Central memory CD8-positive, alpha-beta T cell (primary cell): ENCODE data around the gene KRT84.
"Not testable (repeated sequence)": the region's sequence is repeated elsewhere in the genome, so short reads cannot be mapped to it uniquely, and the experiment has no call there.

Source experiments
- ATAC-seq: fragments of 150-1000 bp; cut with Tn5 transposase; replicated peaks from 2 replicates; pipeline ENCODE4 v1.10.0; 2022; ENCODE audit warnings: mild to moderate bottlenecking, moderate FRiP score, moderate number of reproducible peaks; ENCODE audit not compliant: poor library complexity, severe bottlenecking; ENCODE audit errors: extremely low read depth
- DNase-seq, 2 donors: peaks; one replicate each; pipeline ENCODE4 v3.0.0; 2021; ENCODE audit warnings: low spot score in 2 of 2
- H3K27ac Mint-ChIP-seq: one replicate; pipeline ENCODE4 v1.8.0; 2022; ENCODE audit warnings: low read depth, mild to moderate bottlenecking, moderate library complexity, mixed read lengths
- H3K27me3 Mint-ChIP-seq: one replicate; pipeline ENCODE4 v1.8.0; 2022; ENCODE audit warnings: mixed read lengths
- H3K36me3 Mint-ChIP-seq: one replicate; pipeline ENCODE4 v1.8.0; 2022; ENCODE audit warnings: mild to moderate bottlenecking, moderate library complexity, mixed read lengths; ENCODE audit not compliant: insufficient read depth
- H3K4me1 Mint-ChIP-seq: one replicate; pipeline ENCODE4 v1.8.0; 2022; ENCODE audit warnings: mixed read lengths
- H3K4me3 Mint-ChIP-seq: one replicate; pipeline ENCODE4 v1.8.0; 2022; ENCODE audit warnings: mild to moderate bottlenecking, moderate library complexity, mixed read lengths
- H3K9me3 Mint-ChIP-seq: one replicate; pipeline ENCODE4 v1.8.0; 2022; ENCODE audit warnings: mixed read lengths

The KRT84 gene

GRCh38 chr12:52418576-52419110 is 33.2 kb upstream of the KRT84 start:
- Mint-ChIP-seq H3K4me1 (peaks cover 7% of the 10 kb centered on the region), H3K27ac (no peak overlapping the region), H3K4me3 (no peak overlapping the region), H3K9me3 (no peaks in the 10 kb centered on the region), H3K36me3 (no peaks in the 10 kb centered on the region), H3K27me3 (peaks cover 42% of the 10 kb centered on the region)
- no peak for DNase-seq
- no peak for ATAC-seq

DNA sequence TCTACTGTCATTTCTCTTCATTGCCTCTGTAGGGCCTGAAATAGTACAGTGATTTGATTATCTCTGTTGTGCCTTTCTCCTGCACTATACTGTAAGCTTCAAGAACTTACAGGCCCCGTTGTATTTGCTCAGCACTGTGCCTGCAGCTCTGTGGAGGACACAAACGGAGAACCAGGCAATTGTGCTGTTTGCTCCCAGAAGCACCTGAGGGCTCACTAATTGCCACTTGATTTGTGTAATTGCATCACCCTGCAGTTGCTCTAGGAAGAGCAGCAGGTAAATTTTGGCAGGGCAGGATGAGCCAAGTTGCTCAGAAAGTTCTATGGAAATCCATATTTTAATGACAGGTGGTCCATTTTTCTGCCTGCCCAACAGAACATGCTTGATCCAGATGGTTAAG is 32.3 kb upstream of the KRT84 start:
- Mint-ChIP-seq H3K4me1 (peaks cover 7% of the 10 kb centered on the region), H3K27me3 (peaks cover 42% of the 10 kb centered on the region), H3K4me3 (no peak overlapping the region), H3K9me3 (no peaks in the 10 kb centered on the region), H3K27ac (no peak overlapping the region), H3K36me3 (no peaks in the 10 kb centered on the region)
- DNase-seq (no peak), ATAC-seq (no peak)

GRCh38 chr12:52416795-52417194 is 31.3 kb upstream of the KRT84 start:
- ATAC-seq, result no peak

GRCh38 chr12:52415870-52416750 is 30.7 kb upstream of the KRT84 start:
- Mint-ChIP-seq H3K36me3 (no peaks in the 10 kb centered on the region), H3K4me1 (peaks cover 10% of the 10 kb centered on the region), H3K27me3 (peaks cover 33% of the 10 kb centered on the region), H3K9me3 (no peaks in the 10 kb centered on the region), H3K27ac (no peak overlapping the region), H3K4me3 (no peak overlapping the region)
- DNase-seq (no peak), ATAC-seq (no peak)

More at GRCh38 chr12:52416795-52417194, 31.3 kb upstream of the KRT84 start:
- H3K27me3 Mint-ChIP-seq, result peaks cover 40% of the 10 kb centered on the region
- H3K36me3 Mint-ChIP-seq, result no peaks in the 10 kb centered on the region
- no peaks in the 10 kb centered on the region for H3K9me3 Mint-ChIP-seq
- no peak overlapping the region for H3K4me3 Mint-ChIP-seq
- H3K27ac Mint-ChIP-seq, result no peak overlapping the region
- DNase-seq, result no peak
- peaks cover 7% of the 10 kb centered on the region for H3K4me1 Mint-ChIP-seq

- Mint-ChIP-seq H3K4me1 (peaks cover 10% of the 10 kb centered on the region), H3K27ac (no peak overlapping the region), H3K36me3 (no peaks in the 10 kb centered on the region), H3K4me3 (no peak overlapping the region), H3K9me3 (no peaks in the 10 kb centered on the region), H3K27me3 (peaks cover 33% of the 10 kb centered on the region)
- ATAC-seq, result no peak
- DNase-seq, result no peak
Observed at GRCh38 chr12:52414936-52415335, 29.5 kb upstream of the KRT84 start.

DNA sequence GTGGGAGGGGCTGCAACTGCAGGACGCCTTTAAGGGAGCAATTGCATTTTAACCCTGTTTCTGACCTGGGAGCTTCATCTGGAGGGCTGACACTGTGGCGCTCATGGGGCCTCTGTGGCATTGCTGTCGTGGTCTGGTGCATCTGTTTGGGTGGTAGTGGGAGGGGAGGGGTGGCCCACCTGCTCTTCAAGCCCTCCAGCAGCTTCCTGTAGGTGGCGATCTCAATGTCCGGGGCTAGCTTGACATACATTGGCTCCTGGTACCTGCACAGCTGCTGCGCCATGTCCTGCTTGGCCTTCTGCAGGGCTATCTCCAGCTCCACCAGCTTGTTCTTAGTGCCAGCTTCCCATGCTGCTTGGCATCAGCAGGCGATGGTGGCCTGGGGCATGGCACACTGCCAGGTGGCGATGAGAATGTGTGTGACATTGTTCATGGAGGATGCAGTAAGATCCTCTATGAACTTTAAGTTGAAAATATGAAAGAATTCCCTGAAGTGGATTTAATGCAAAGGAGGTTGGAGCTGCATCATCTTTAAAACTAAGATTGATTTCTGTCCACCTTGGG is 28.4 kb upstream of the KRT84 start:
- peaks cover 5% of the 10 kb centered on the region for H3K4me1 Mint-ChIP-seq
- H3K27me3 Mint-ChIP-seq, result peaks cover 33% of the 10 kb centered on the region
- no peak overlapping the region for H3K27ac Mint-ChIP-seq
- H3K9me3 Mint-ChIP-seq, result no peaks in the 10 kb centered on the region
- H3K36me3 Mint-ChIP-seq, result no peaks in the 10 kb centered on the region
- no peak overlapping the region for H3K4me3 Mint-ChIP-seq
- DNase-seq, result no peak
- ATAC-seq, result no peak

GRCh38 chr12:52413202-52413601 is 27.8 kb upstream of the KRT84 start:
- peaks cover 5% of the 10 kb centered on the region for H3K4me1 Mint-ChIP-seq
- ATAC-seq, result no peak
- H3K4me3 Mint-ChIP-seq, result no peak overlapping the region
- H3K27me3 Mint-ChIP-seq, result peaks cover 38% of the 10 kb centered on the region
- H3K27ac Mint-ChIP-seq, result no peak overlapping the region
- no peak for DNase-seq
- H3K36me3 Mint-ChIP-seq, result no peaks in the 10 kb centered on the region
- no peaks in the 10 kb centered on the region for H3K9me3 Mint-ChIP-seq

GRCh38 chr12:52411815-52412214 is 26.4 kb upstream of the KRT84 start:
- Mint-ChIP-seq H3K4me3 (no peak overlapping the region), H3K4me1 (peaks cover 5% of the 10 kb centered on the region), H3K27me3 (peaks cover 49% of the 10 kb centered on the region), H3K27ac (no peak overlapping the region), H3K36me3 (no peaks in the 10 kb centered on the region), H3K9me3 (no peaks in the 10 kb centered on the region)
- ATAC-seq (no peak), DNase-seq (no peak)

- DNase-seq, H3K36me3 Mint-ChIP-seq, H3K4me3 Mint-ChIP-seq, H3K4me1 Mint-ChIP-seq, H3K27ac Mint-ChIP-seq, ATAC-seq, H3K9me3 Mint-ChIP-seq: not testable (repeated sequence)
- H3K27me3 Mint-ChIP-seq, result peaks cover 44% of the 10 kb centered on the region
Observed at GRCh38 chr12:52410589-52411248, 25.3 kb upstream of the KRT84 start.

- Mint-ChIP-seq H3K4me3 (no peak overlapping the region), H3K36me3 (no peaks in the 10 kb centered on the region), H3K9me3 (no peaks in the 10 kb centered on the region), H3K27ac (peak overlapping the region; percentile 29), H3K27me3 (peaks cover 26% of the 10 kb centered on the region), H3K4me1 (peaks cover 5% of the 10 kb centered on the region)
- DNase-seq (no peak), ATAC-seq (no peak)
Observed at GRCh38 chr12:52407918-52408317, 22.5 kb upstream of the KRT84 start.

DNA sequence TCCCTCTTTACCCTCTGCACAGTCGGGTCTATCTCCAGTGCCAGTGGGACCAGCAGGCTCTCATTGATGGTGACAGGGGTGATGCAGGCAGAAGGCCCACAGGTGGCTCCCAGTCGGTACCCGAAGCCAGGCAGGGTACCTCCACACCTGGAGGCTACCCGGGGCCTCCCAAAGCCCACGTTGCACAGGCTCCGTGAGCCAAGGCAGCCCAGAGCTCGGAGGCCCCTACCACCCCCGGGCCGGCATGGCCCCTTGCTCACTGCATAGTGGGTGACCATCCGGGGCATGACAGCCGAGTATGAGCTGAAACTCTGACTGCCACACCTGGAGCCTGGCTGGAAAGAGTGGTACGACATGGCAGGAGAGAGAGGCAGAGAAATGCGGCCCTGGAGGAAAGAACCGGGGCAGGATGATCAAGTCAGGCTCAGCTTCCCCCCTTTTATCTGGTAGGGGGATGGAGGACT is 20.5 kb upstream of the KRT84 start, which contains the start of gene KRT82:
Gene KRT82 (minus strand): TSS at position 414 of the 464 bp plus-strand sequence. CDS start 58 bp downstream, at position 356.
- Mint-ChIP-seq H3K27me3 (peaks cover 31% of the 10 kb centered on the region), H3K9me3 (no peaks in the 10 kb centered on the region), H3K4me3 (no peak within 1 kb of the TSS), H3K27ac (no peak within 1 kb of the TSS), H3K4me1 (peaks cover under 1% of the 10 kb centered on the region), H3K36me3 (no peaks in the 10 kb centered on the region)
- no peak for DNase-seq
- ATAC-seq, result no peak

GRCh38 chr12:52404951-52405350 is 19.5 kb upstream of the KRT84 start:
- H3K9me3 Mint-ChIP-seq, result no peaks in the 10 kb centered on the region
- no peak overlapping the region for H3K4me3 Mint-ChIP-seq
- H3K27me3 Mint-ChIP-seq, result peaks cover 41% of the 10 kb centered on the region
- ATAC-seq (no peak), DNase-seq (no peak)
- no peaks in the 10 kb centered on the region for H3K36me3 Mint-ChIP-seq
- no peak overlapping the region for H3K27ac Mint-ChIP-seq
- no peaks in the 10 kb centered on the region for H3K4me1 Mint-ChIP-seq
